WTC11 (cell line): ENCODE measurements around the gene TEX28. TPM values are rescaled to one million over a fixed set of nuclear protein-coding genes. Genes with fewer than 3 reads are reported as not detected.
"Not testable (repeated sequence)": the region's sequence is repeated elsewhere in the genome, so short reads cannot be mapped to it uniquely, and the experiment has no call there.

Source experiments
- ATAC-seq: fragments of 200-7000 bp; cut with Tn5 transposase; 2 replicates; pipeline ENCODE4 v1.10.0; 2021; ENCODE audit warnings: mild to moderate bottlenecking, moderate library complexity
- CTCF ChIA-PET: fragments of 300-600 bp; sonication (Branson Sonifier 250); formaldehyde crosslinking; loops from one replicate; lab custom pipeline; 2021; ENCODE audit warnings: antibody characterized with exemption; lab: Charles Lee
- POLR2A ChIA-PET: fragments of 350-600 bp; sonication (Branson Sonifier 250); formaldehyde crosslinking; loops from one replicate; lab custom pipeline; 2021; ENCODE audit warnings: antibody characterized with exemption; lab: Charles Lee
- DNase-seq: peaks from one replicate; pipeline ENCODE4 v3.0.0; 2021; ENCODE audit warnings: low spot score
- H3K27ac Mint-ChIP-seq: 2 replicates; pipeline ENCODE4 v1.8.0; 2021; ENCODE audit warnings: mixed read lengths
- H3K27me3 Mint-ChIP-seq: 2 replicates; pipeline ENCODE4 v1.8.0; 2021; ENCODE audit warnings: low read depth, mild to moderate bottlenecking, moderate library complexity, mixed read lengths
- H3K36me3 Mint-ChIP-seq: 2 replicates; pipeline ENCODE4 v1.8.0; 2021; ENCODE audit warnings: mixed read lengths
- H3K4me1 Mint-ChIP-seq: 2 replicates; pipeline ENCODE4 v1.8.0; 2022; ENCODE audit warnings: mixed read lengths
- H3K4me3 Mint-ChIP-seq: 2 replicates; pipeline ENCODE4 v1.8.0; 2021; ENCODE audit warnings: mild to moderate bottlenecking, moderate library complexity, mixed read lengths
- H3K9me3 Mint-ChIP-seq: 2 replicates; pipeline ENCODE4 v1.8.0; 2021; ENCODE audit warnings: mixed read lengths
- total RNA-seq: library from RNA; stranded (reverse); gene quantifications from 3 replicates; pipeline ENCODE4 v1.2.3, GENCODE V29; 2021

The TEX28 gene
- total RNA-seq, 1 experiment from 2014 or later, result not detected

GRCh38 chrX:154263072-154263471 lies 31.9 kb downstream of the TEX28 start:
- H3K4me3 Mint-ChIP-seq, H3K36me3 Mint-ChIP-seq, H3K9me3 Mint-ChIP-seq, ATAC-seq, DNase-seq, CTCF ChIA-PET, H3K27ac Mint-ChIP-seq, H3K27me3 Mint-ChIP-seq, H3K4me1 Mint-ChIP-seq, POLR2A ChIA-PET: not testable (repeated sequence)

DNA sequence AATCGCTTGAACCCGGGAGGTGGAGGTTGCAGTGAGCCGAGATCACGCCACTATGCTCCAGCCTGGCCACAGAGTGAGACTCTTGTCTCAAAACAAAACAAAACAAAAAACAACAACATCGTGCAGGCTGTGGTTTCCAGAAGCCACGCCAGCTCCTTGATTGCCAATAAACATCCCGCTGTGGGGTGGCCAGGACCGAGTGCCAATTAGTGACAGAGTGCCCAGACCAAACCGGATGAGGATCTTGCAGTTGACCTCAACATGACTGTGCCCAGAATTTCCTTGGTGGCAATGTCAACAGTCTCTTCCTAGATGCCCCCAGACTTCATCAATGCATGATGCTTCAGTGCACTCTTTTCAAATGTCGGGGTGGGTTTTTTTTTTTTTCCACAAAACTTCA lies 36.2 kb downstream of the TEX28 start:
- H3K4me3 Mint-ChIP-seq, H3K27ac Mint-ChIP-seq, POLR2A ChIA-PET, H3K36me3 Mint-ChIP-seq, H3K4me1 Mint-ChIP-seq, H3K27me3 Mint-ChIP-seq, DNase-seq, H3K9me3 Mint-ChIP-seq, ATAC-seq, CTCF ChIA-PET: not testable (repeated sequence)

GRCh38 chrX:154257282-154257681 lies 37.6 kb downstream of the TEX28 start, which contains the start of gene OPN1MW3:
OPN1MW3 (plus strand) TSS chrX:154257582; CDS start chrX:154257620, 38 bp downstream.
- H3K4me3 Mint-ChIP-seq, H3K9me3 Mint-ChIP-seq, DNase-seq, H3K27me3 Mint-ChIP-seq, H3K27ac Mint-ChIP-seq, H3K4me1 Mint-ChIP-seq, POLR2A ChIA-PET, H3K36me3 Mint-ChIP-seq, CTCF ChIA-PET, ATAC-seq: not testable (repeated sequence)

- DNase-seq, H3K36me3 Mint-ChIP-seq, H3K27me3 Mint-ChIP-seq, H3K4me3 Mint-ChIP-seq, POLR2A ChIA-PET, CTCF ChIA-PET, H3K27ac Mint-ChIP-seq, H3K4me1 Mint-ChIP-seq, ATAC-seq, H3K9me3 Mint-ChIP-seq: not testable (repeated sequence)
Measured at GRCh38 chrX:154248076-154248475, 46.8 kb downstream of the TEX28 start.

- H3K36me3 Mint-ChIP-seq, POLR2A ChIA-PET, H3K4me3 Mint-ChIP-seq, DNase-seq, H3K9me3 Mint-ChIP-seq, H3K27me3 Mint-ChIP-seq, H3K4me1 Mint-ChIP-seq, CTCF ChIA-PET, H3K27ac Mint-ChIP-seq: not testable (repeated sequence)
- peak; percentile 41 for ATAC-seq
Measured at GRCh38 chrX:154247377-154248045, 47.4 kb downstream of the TEX28 start.

GRCh38 chrX:154239982-154240503 lies 54.9 kb downstream of the TEX28 start:
- H3K9me3 Mint-ChIP-seq, H3K4me3 Mint-ChIP-seq, H3K27ac Mint-ChIP-seq, POLR2A ChIA-PET, H3K4me1 Mint-ChIP-seq, ATAC-seq, H3K36me3 Mint-ChIP-seq, H3K27me3 Mint-ChIP-seq, DNase-seq: not testable (repeated sequence)
- CTCF ChIA-PET, result interaction anchor here (1.2 to 1.3 kb wide), 2 partner anchors 68 to 134 kb away, joined by 3 to 7 read pairs; no protein-coding TSS in a partner anchor

- DNase-seq, H3K27me3 Mint-ChIP-seq, H3K4me3 Mint-ChIP-seq, H3K9me3 Mint-ChIP-seq, H3K36me3 Mint-ChIP-seq, H3K27ac Mint-ChIP-seq, H3K4me1 Mint-ChIP-seq, ATAC-seq, POLR2A ChIA-PET: not testable (repeated sequence)
- CTCF ChIA-PET, result interaction anchor here (1.3 kb wide), 1 partner anchor 135 kb away, joined by 3 read pairs; no protein-coding TSS in a partner anchor
Measured at GRCh38 chrX:154238939-154239559, 55.9 kb downstream of the TEX28 start.

DNA sequence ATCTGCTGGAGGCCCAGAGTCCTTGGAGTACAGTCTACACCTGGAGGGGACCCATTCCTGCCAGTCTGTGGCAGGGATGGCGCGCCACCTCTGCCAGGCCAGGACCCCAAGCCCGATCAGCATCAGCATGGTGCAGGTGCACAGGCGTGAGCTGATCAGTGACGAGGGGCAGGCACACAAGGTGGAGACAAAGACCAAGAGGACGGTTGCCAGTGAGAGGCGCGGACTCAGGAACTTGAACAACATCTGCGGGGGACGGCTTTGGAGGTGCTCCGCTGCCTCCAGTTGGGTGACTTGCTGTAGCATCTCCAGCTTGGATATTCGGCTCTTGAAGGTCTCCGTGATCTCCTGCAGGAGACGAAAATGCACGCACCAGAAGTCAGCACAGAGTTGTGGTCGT lies 61.3 kb downstream of the TEX28 start:
- H3K4me1 Mint-ChIP-seq, H3K36me3 Mint-ChIP-seq, ATAC-seq, POLR2A ChIA-PET, H3K4me3 Mint-ChIP-seq, H3K27ac Mint-ChIP-seq, H3K27me3 Mint-ChIP-seq, CTCF ChIA-PET, H3K9me3 Mint-ChIP-seq, DNase-seq: not testable (repeated sequence)

DNA sequence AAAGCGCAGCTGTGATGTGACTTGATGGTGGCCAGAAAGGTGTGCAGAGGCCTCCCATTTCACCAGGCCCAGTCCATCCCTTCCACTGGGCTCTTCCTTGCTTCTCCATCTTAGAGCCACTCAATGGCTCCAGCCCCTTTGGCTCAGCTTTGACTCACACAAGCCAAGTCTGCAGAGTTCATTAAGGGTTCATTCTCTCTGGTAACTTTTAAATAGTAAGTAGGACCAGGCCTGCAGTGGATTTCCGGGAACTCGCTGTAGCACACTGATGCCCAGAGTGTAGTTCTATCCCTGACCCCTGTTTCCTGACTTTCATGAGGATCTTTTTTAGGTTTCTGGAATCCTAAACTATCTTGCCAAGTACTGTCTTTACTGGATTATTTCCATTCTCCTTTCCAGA lies 63.5 kb downstream of the TEX28 start:
- H3K4me3 Mint-ChIP-seq, H3K36me3 Mint-ChIP-seq, H3K9me3 Mint-ChIP-seq, POLR2A ChIA-PET, H3K4me1 Mint-ChIP-seq, DNase-seq, H3K27me3 Mint-ChIP-seq, H3K27ac Mint-ChIP-seq, CTCF ChIA-PET, ATAC-seq: not testable (repeated sequence)

DNA sequence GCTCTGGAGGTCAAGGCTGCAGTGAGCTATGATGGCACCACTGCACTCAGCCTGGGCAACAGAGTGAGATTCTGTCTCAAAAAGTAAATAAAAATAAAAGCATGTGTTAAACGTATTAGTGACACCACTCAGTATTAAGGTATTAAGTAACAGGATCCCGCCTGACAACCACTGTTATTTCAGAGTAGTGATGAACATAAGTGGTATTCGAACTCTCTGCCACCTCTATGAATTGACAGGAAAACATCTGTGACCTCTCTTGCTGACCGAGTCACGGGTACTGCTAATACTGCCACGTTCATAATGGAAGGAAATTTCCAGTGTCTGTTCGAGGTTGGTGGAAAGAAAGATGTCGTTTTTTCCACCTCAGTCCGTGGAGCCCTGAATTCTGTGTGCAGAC lies 68.2 kb downstream of the TEX28 start:
- H3K4me1 Mint-ChIP-seq, POLR2A ChIA-PET, H3K9me3 Mint-ChIP-seq, CTCF ChIA-PET, H3K27me3 Mint-ChIP-seq, H3K27ac Mint-ChIP-seq, ATAC-seq, DNase-seq, H3K4me3 Mint-ChIP-seq, H3K36me3 Mint-ChIP-seq: not testable (repeated sequence)

DNA sequence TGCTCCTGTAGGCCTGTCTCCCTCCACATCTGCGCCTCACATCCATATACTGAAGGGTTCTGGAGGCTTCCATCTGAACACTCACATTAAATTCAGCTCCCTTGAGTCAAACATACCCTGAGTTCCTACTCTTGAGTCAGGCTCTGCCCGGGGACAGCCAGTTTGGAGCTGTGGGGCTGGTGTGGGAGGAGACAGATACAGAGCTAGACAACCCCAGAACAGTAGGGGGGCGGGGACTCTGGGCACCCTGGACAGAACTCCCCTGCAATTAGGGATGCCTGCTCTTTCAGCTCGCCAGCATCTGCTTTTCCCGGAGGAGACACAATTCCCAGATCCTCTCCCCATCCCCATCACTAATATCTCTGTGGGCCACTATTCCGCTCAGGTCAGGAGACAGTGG lies 69.6 kb downstream of the TEX28 start:
- H3K36me3 Mint-ChIP-seq, H3K27me3 Mint-ChIP-seq, H3K4me1 Mint-ChIP-seq, DNase-seq, POLR2A ChIA-PET, ATAC-seq, H3K27ac Mint-ChIP-seq, H3K4me3 Mint-ChIP-seq, H3K9me3 Mint-ChIP-seq, CTCF ChIA-PET: not testable (repeated sequence)
